ENCODE measurements around the gene LIAS.
A peak's percentile ranks its signal among the peaks of the same experiment; 100 is the strongest.
"Not testable (repeated sequence)": the region's sequence is repeated elsewhere in the genome, so short reads cannot be mapped to it uniquely, and the experiment has no call there.

Gene LIAS

DNA sequence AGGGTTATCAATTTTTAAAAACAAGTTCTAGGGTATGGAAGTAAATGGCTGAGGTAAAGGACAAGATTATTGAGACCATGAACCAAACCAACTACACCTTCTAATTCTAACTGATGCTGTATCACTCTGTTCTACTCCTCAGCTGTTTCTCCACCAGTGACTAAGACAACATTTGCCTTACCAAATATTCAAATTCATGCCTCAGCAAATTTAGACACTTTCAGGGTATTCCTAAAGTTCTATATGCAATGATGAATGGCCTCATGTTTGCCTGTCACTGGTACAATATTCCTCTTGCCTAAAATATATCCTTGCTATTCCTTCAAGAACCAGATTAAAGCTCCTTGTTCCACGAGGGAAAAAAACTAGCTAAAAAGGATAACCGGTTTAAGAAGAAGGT, 5.1 kb upstream of the LIAS start:
- ChIA-PET CTCF (interaction anchor here (1.3 kb wide), 1 partner anchor 16 kb away, joined by 4 read pairs; no protein-coding TSS in a partner anchor), POLR2A (interaction anchor here (0.6 kb wide), 1 partner anchor 1308 kb away, joined by 5 read pairs; no protein-coding TSS in a partner anchor)
- Histone ChIP-seq H3K9me3 (ENCODE audit: control extremely low read depth in 1 of 5, control insufficient read depth in 4 of 5, insufficient read depth in 2 of 5, low read depth in 1 of 5, low read length in 4 of 5) (no peaks in the 10 kb centered on the region), H3K27me3 (replicated peaks in 2 of 5; ENCODE audit: control insufficient read depth in 4 of 5, insufficient read depth in 5 of 5, low read length in 4 of 5) (no peaks in the 10 kb centered on the region), H3K36me3 (ENCODE audit: control insufficient read depth in 4 of 4, insufficient read depth in 4 of 4, low read length in 3 of 4) (peaks cover 19 to 81% (median 52%) of the 10 kb centered on the region in 4 experiments), H3K4me1 (ENCODE audit: control extremely low read depth in 1 of 4, control insufficient read depth in 4 of 4, insufficient read depth in 4 of 4, low read length in 3 of 4) (peaks cover 11 to 20% (median 16%) of the 10 kb centered on the region in 4 experiments), H3K4me3 (ENCODE audit: control insufficient read depth in 1 of 7, extremely low read depth in 1 of 7, insufficient read depth in 4 of 7, low read depth in 2 of 7, low read length in 6 of 7) (no peak overlapping the region), H3K27ac (ENCODE audit: insufficient read depth in 1 of 2, low read depth in 1 of 2, low read length in 2 of 2, poor library complexity in 1 of 2, severe bottlenecking in 2 of 2) (no peak overlapping the region)
- no peak for DNase-seq
- WGBS (ENCODE audit: insufficient coverage), result no CpG with 5 or more reads among the region's 2 CpGs

GRCh38 chr4:39455486-39455885, 3.4 kb upstream of the LIAS start:
- peaks cover 19 to 74% (median 51%) of the 10 kb centered on the region in 4 experiments for H3K36me3 ChIP-seq (ENCODE audit: control insufficient read depth in 4 of 4, insufficient read depth in 4 of 4, low read length in 3 of 4)
- DNase-seq, result no peak
- H3K4me3 ChIP-seq (ENCODE audit: control insufficient read depth in 1 of 7, extremely low read depth in 1 of 7, insufficient read depth in 4 of 7, low read depth in 2 of 7, low read length in 6 of 7), result no peak overlapping the region
- ChIA-PET CTCF (interaction anchor here (0.6 to 2.2 kb wide), 4 partner anchors 8 to 15 kb away, joined by 3 to 5 read pairs (median 4); no protein-coding TSS in a partner anchor), POLR2A (interaction anchor here (0.6 kb wide), 1 partner anchor 522 kb away, joined by 3 read pairs; the partner anchor contains the start of gene PDS5A)
- no peaks in the 10 kb centered on the region for H3K9me3 ChIP-seq (ENCODE audit: control extremely low read depth in 1 of 5, control insufficient read depth in 4 of 5, insufficient read depth in 2 of 5, low read depth in 1 of 5, low read length in 4 of 5)
- H3K4me1 ChIP-seq (ENCODE audit: control extremely low read depth in 1 of 4, control insufficient read depth in 4 of 4, insufficient read depth in 4 of 4, low read length in 3 of 4), result peaks cover 13 to 24% (median 17%) of the 10 kb centered on the region in 4 experiments
- no peaks in the 10 kb centered on the region for H3K27me3 ChIP-seq (replicated peaks in 2 of 5; ENCODE audit: control insufficient read depth in 4 of 5, insufficient read depth in 5 of 5, low read length in 4 of 5)
- WGBS (ENCODE audit: insufficient coverage), result 100% methylated on average over 2 of the region's 6 CpGs
- H3K27ac ChIP-seq (ENCODE audit: insufficient read depth in 1 of 2, low read depth in 1 of 2, low read length in 2 of 2, poor library complexity in 1 of 2, severe bottlenecking in 2 of 2), result no peak overlapping the region

DNA sequence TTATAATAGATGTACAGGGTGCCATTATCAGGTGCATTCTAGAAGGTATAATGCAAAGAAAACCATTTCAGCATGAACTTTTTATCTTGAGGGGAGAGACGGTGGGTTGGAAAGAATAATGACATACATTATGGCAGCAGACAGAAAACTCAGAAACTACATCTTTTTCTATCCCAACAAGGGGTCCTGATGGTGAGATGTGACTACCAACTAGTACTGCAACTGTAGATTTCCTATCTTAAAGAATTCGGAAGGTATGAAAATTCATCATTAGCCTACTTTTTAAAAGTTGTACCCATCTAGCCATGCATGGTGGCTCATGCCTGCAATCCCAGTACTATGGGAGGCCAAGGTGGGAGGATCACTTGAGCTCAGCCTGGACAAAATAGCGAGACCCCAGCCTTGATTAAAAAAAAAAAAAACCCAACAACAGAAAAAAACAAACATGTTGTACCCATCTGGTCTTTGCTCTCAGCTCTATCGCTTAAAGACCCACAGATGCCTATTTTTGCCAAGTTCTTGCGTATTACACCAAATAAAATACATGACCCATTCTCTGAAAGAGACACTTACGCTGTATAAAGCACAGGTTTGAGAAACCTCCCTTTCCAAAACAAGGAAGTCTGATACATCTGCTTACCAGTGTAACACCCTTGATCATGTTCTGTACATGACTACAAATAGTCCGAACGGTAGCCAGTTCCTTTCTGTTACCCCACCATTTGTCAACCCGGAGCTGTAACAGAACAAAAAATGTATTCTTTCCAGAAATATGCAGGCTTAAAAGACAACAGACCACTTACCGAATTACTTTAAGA, 1.7 kb upstream of the LIAS start:
- ChIA-PET POLR2A (interaction anchor here (0.6 to 0.9 kb wide), 2 partner anchors 9 to 24 kb away, joined by 3 read pairs; no protein-coding TSS in a partner anchor), CTCF (interaction anchor here (1.4 to 4.4 kb wide), 5 partner anchors 9 to 13 kb away, joined by 4 to 23 read pairs (median 5); no protein-coding TSS in a partner anchor)
- Histone ChIP-seq H3K27ac (ENCODE audit: insufficient read depth in 1 of 2, low read depth in 1 of 2, low read length in 2 of 2, poor library complexity in 1 of 2, severe bottlenecking in 2 of 2) (peak overlapping the region in 1 of 2 experiments; percentile 98), H3K9me3 (ENCODE audit: control extremely low read depth in 1 of 5, control insufficient read depth in 4 of 5, insufficient read depth in 2 of 5, low read depth in 1 of 5, low read length in 4 of 5) (no peaks in the 10 kb centered on the region), H3K4me1 (ENCODE audit: control extremely low read depth in 1 of 4, control insufficient read depth in 4 of 4, insufficient read depth in 4 of 4, low read length in 3 of 4) (peaks cover 13 to 25% (median 17%) of the 10 kb centered on the region in 4 experiments), H3K4me3 (ENCODE audit: control insufficient read depth in 1 of 7, extremely low read depth in 1 of 7, insufficient read depth in 4 of 7, low read depth in 2 of 7, low read length in 6 of 7) (peak overlapping the region in 6 of 7 experiments; percentile 46 to 99 (median 90)), H3K27me3 (replicated peaks in 2 of 5; ENCODE audit: control insufficient read depth in 4 of 5, insufficient read depth in 5 of 5, low read length in 4 of 5) (no peaks in the 10 kb centered on the region), H3K36me3 (ENCODE audit: control insufficient read depth in 4 of 4, insufficient read depth in 4 of 4, low read length in 3 of 4) (peaks cover 15 to 58% (median 40%) of the 10 kb centered on the region in 4 experiments)
- 90% methylated on average over 9 of the region's 10 CpGs for WGBS (ENCODE audit: insufficient coverage)
- no peak for DNase-seq

DNA sequence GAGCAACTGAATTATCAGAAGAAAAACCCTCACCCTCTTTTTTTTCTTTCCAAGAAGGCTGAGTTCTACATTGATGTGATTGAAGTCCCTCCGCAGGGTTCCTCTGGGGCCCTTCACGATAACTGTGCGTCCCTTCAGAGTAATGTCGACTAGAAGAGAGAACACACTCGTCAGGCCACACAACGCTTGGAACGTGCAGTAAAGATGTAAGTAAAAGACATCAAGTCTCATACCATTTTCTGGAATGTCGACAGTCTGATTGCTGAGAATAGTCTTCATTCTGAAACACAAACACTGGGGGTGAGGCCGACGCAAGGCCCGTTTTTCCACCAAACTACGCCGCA, 723 bp upstream of the LIAS start:
- ChIA-PET CTCF (interaction anchor here (1.4 to 4.4 kb wide), 3 partner anchors 8 to 11 kb away, joined by 4 to 23 read pairs (median 10); no protein-coding TSS in a partner anchor), POLR2A (interaction anchor here (0.8 to 0.9 kb wide), 2 partner anchors 10 to 240 kb away, joined by 3 to 4 read pairs; partner anchors contain the start of gene UBE2K)
- Histone ChIP-seq H3K36me3 (ENCODE audit: control insufficient read depth in 4 of 4, insufficient read depth in 4 of 4, low read length in 3 of 4) (peaks cover 11 to 49% (median 33%) of the 10 kb centered on the region in 4 experiments), H3K4me1 (ENCODE audit: control extremely low read depth in 1 of 4, control insufficient read depth in 4 of 4, insufficient read depth in 4 of 4, low read length in 3 of 4) (peaks cover 13 to 25% (median 17%) of the 10 kb centered on the region in 4 experiments), H3K27ac (ENCODE audit: insufficient read depth in 1 of 2, low read depth in 1 of 2, low read length in 2 of 2, poor library complexity in 1 of 2, severe bottlenecking in 2 of 2) (peak overlapping the region; percentile 96 to 98), H3K4me3 (ENCODE audit: control insufficient read depth in 1 of 7, extremely low read depth in 1 of 7, insufficient read depth in 4 of 7, low read depth in 2 of 7, low read length in 6 of 7) (peak overlapping the region; percentile 74 to 99 (median 91))
- WGBS (ENCODE audit: insufficient coverage), result 0% methylated on average over 6 of the region's 13 CpGs
- not testable (repeated sequence) for H3K27me3 ChIP-seq (replicated peaks in 2 of 5; ENCODE audit: control insufficient read depth in 4 of 5, insufficient read depth in 5 of 5, low read length in 4 of 5); H3K9me3 ChIP-seq (ENCODE audit: control extremely low read depth in 1 of 5, control insufficient read depth in 4 of 5, insufficient read depth in 2 of 5, low read depth in 1 of 5, low read length in 4 of 5); DNase-seq

GRCh38 chr4:39464886-39465501, 6.1 kb downstream of the LIAS start:
- DNase-seq, result peak; percentile 53 to 78 (median 72)
- peaks cover 0 to 8% (median 5%) of the 10 kb centered on the region in 4 experiments for H3K4me1 ChIP-seq (ENCODE audit: control extremely low read depth in 1 of 4, control insufficient read depth in 4 of 4, insufficient read depth in 4 of 4, low read length in 3 of 4)
- POLR2A ChIA-PET, result interaction anchor here (0.8 kb wide), 1 partner anchor 512 kb away, joined by 3 read pairs; the partner anchor contains the start of gene PDS5A
- no peak overlapping the region for H3K4me3 ChIP-seq (ENCODE audit: control insufficient read depth in 1 of 7, extremely low read depth in 1 of 7, insufficient read depth in 4 of 7, low read depth in 2 of 7, low read length in 6 of 7)
- CTCF ChIA-PET, result interaction anchor here (1.2 to 1.4 kb wide), 2 partner anchors 9 to 503 kb away, joined by 3 to 4 read pairs; no protein-coding TSS in a partner anchor
- peaks cover 7 to 32% (median 22%) of the 10 kb centered on the region in 4 experiments for H3K36me3 ChIP-seq (ENCODE audit: control insufficient read depth in 4 of 4, insufficient read depth in 4 of 4, low read length in 3 of 4)
- H3K27me3 ChIP-seq (replicated peaks in 2 of 5; ENCODE audit: control insufficient read depth in 4 of 5, insufficient read depth in 5 of 5, low read length in 4 of 5), result no peaks in the 10 kb centered on the region
- no peak overlapping the region for H3K27ac ChIP-seq (ENCODE audit: insufficient read depth in 1 of 2, low read depth in 1 of 2, low read length in 2 of 2, poor library complexity in 1 of 2, severe bottlenecking in 2 of 2)
- no peaks in the 10 kb centered on the region for H3K9me3 ChIP-seq (ENCODE audit: control extremely low read depth in 1 of 5, control insufficient read depth in 4 of 5, insufficient read depth in 2 of 5, low read depth in 1 of 5, low read length in 4 of 5)
- WGBS (ENCODE audit: insufficient coverage), result 79% methylated on average over 1 of the region's 2 CpGs

- Histone ChIP-seq H3K27me3 (replicated peaks in 2 of 5; ENCODE audit: control insufficient read depth in 4 of 5, insufficient read depth in 5 of 5, low read length in 4 of 5) (no peaks in the 10 kb centered on the region), H3K27ac (ENCODE audit: insufficient read depth in 1 of 2, low read depth in 1 of 2, low read length in 2 of 2, poor library complexity in 1 of 2, severe bottlenecking in 2 of 2) (no peak overlapping the region), H3K9me3 (ENCODE audit: control extremely low read depth in 1 of 5, control insufficient read depth in 4 of 5, insufficient read depth in 2 of 5, low read depth in 1 of 5, low read length in 4 of 5) (no peaks in the 10 kb centered on the region), H3K4me1 (ENCODE audit: control extremely low read depth in 1 of 4, control insufficient read depth in 4 of 4, insufficient read depth in 4 of 4, low read length in 3 of 4) (peaks cover 0 to 6% (median 5%) of the 10 kb centered on the region in 4 experiments), H3K4me3 (ENCODE audit: control insufficient read depth in 1 of 7, extremely low read depth in 1 of 7, insufficient read depth in 4 of 7, low read depth in 2 of 7, low read length in 6 of 7) (no peak overlapping the region), H3K36me3 (ENCODE audit: control insufficient read depth in 4 of 4, insufficient read depth in 4 of 4, low read length in 3 of 4) (peaks cover 7 to 33% (median 26%) of the 10 kb centered on the region in 4 experiments)
- no peak for DNase-seq
- no CpG with 5 or more reads among the region's 4 CpGs for WGBS (ENCODE audit: insufficient coverage)
- ChIA-PET POLR2A (no interaction called here), CTCF (interaction anchor here (0.6 to 1.6 kb wide), 2 partner anchors 9 to 308 kb away, joined by 3 to 4 read pairs; no protein-coding TSS in a partner anchor)
Measured at GRCh38 chr4:39466747-39467146, 7.9 kb downstream of the LIAS start.

Data from common myeloid progenitor, CD34-positive (primary cell).